Right lung (tissue), 5 donors: ENCODE measurements around the gene RPL38. TPM values are rescaled to one million over a fixed set of nuclear protein-coding genes. Genes with fewer than 3 reads are reported as not detected.

Source experiments
- DNase-seq, 2 donors: peaks; one replicate each; pipeline ENCODE4 v3.0.0-alpha.2; 2013
- polyA plus RNA-seq, 5 donors: library from polyadenylated mRNA; unstranded; fragments of 120-200 nt; gene quantifications; one replicate each; pipeline versions ENCODE4 v1.2.1 to v1.2.3, GENCODE V29; 2013; ENCODE audit warnings: inconsistent platforms in 1 of 5, low replicate concordance in 1 of 5; ENCODE audit not compliant: insufficient read length in 5 of 5, insufficient read depth in 1 of 5

RPL38 gene
- polyA plus RNA-seq, 5 donors: 1,191 to 1,565 (median 1,307) TPM

- no peak for DNase-seq
Observed at GRCh38 chr17:74244128-74244527, 40.6 kb downstream of the RPL38 start.

DNA sequence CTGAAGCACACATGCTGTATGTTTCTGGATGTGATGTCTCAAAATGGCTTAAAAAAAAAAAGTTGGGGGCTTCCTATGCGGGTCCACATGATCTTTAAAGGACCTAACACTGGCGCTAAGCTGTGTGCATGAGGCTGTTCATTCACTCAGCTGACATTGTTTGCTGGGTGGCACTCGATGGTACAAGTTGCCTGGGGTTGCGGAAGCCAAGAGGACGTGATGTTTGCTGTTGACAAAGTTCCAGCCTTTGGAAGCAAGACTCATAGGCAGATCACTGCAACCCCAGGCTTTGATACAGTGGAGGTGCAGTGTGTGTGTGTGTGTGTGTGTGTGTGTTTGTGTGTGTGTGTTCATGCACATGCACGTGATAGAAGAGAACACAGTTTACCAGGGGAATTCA lies 41.1 kb downstream of the RPL38 start:
- no peak for DNase-seq

GRCh38 chr17:74245145-74245831 lies 41.8 kb downstream of the RPL38 start:
- DNase-seq: no peak

- DNase-seq: no peak
Observed at GRCh38 chr17:74245871-74246270, 42.4 kb downstream of the RPL38 start.

- DNase-seq: no peak
Observed at GRCh38 chr17:74249590-74250270, 46.3 kb downstream of the RPL38 start.

DNA sequence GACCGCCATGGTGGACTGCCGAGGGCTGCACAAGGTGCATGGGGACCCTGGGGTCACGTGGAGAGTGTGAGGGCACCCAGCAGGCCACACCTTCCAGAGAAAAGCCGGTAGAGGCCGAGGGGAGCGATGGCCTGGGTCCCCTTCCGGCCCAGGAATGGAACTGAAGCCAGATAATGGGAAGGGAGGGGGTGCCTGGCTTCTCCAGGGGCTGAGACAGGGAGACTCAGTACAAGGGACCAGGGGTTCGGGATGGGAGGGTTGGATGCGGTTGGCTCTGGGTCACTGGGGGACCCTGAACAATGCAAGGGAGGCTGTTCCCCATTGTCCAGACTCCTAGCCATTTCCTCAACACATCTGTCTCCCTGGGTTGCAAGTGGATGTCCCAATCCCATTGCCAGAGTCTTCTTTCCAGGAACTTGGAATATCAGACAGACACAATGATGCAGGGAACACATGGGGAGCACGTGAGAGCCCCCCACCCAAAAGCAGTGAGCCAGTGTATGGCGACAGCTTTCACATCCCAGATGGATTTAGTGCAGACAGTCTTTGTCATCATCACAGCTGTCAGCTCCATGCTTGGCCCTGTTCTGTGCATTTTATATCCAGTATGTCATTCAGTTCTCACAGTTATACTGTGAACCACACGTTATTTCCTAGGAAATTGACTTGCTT lies 47.0 kb downstream of the RPL38 start:
- no peak for DNase-seq

DNA sequence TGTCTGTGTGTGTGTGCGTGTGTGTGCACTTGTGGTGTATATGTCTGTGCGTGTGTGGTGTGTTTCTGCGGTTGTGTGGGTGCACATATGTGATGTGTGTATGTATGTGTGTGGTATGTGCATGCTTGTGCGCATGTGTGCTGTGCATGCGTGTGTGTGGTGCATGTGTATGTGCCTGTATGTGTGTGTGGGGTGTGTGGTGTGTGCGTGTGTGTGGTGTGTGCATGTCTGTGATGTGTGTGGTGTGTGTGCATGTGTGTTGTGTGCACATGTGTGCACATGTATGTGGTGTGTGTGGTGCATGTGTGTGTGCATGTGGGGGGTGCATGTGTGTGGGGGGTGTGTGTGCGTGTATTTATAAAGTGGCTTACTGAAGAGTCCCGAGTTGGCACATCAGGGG lies 47.6 kb downstream of the RPL38 start:
- DNase-seq: no peak

DNA sequence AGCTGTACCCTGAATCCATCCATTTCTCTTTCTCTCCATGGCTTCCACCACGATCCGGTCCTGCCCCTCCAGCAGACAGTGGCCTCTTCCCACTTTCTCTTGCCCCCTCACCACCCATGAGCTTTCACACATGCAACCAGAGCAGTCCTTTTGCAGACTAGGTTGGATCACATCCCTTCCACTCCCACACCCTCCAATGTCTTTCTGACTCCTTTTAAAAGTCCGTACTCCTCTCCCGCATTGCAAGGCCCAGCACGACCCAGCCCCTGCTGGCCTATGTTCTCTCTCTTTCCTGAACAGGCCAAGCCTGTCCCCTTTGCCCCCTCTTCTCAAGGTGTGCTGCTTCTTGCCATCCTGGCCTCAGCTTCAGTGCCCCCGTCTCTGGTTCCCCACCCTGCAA lies 48.1 kb downstream of the RPL38 start:
- no peak for DNase-seq

- no peak for DNase-seq
Observed at GRCh38 chr17:74252211-74252610, 48.7 kb downstream of the RPL38 start.

GRCh38 chr17:74253036-74253435 lies 49.6 kb downstream of the RPL38 start:
- no peak for DNase-seq

DNA sequence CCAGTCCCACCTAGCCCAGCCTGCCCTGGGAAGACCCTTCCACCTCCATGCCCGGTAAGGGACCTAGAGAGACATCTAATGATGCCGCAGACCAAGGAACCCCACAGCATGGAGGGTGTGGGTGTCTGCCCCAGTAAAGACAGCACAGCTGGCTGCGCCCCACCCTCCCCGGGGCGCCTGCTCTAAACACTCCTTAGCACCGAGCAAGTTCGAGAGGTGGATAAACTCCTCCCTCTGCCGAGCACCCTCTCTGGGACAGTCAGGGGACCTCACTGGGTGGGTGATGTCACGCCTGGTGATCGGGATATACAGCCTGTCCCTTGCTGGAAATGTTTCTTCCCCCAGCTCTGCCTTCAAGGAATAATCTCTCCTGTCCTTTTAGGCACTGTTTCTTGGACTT lies 53.8 kb downstream of the RPL38 start:
- no peak for DNase-seq

GRCh38 chr17:74259667-74260524 lies 56.4 kb downstream of the RPL38 start:
- DNase-seq: no peak

Other genes starting within 250 kb of the RPL38 start
- gene TTYH2, start 9.9 kb downstream of the RPL38 start, polyA plus RNA-seq: 10 to 100 TPM; 11.7 to 27.1 (median 19.9) TPM
- 1 to 10 TPM in 4 of 5 donors, under 1 TPM in 1; 0.64 to 5.6 (median 3.5) TPM for gene DNAI2, start 70.6 kb downstream of the RPL38 start, polyA plus RNA-seq
- 1 to 10 TPM in 4 of 5 donors, under 1 TPM in 1; 0.63 to 2.6 (median 1.5) TPM for gene KIF19, start 122.5 kb downstream of the RPL38 start, polyA plus RNA-seq
- 1 to 10 TPM in 1 of 5 donors, under 1 TPM in 4; 0.67 to 1.9 (median 0.84) TPM for gene BTBD17, start 158.2 kb downstream of the RPL38 start, polyA plus RNA-seq
- gene GPR142, start 163.8 kb downstream of the RPL38 start, polyA plus RNA-seq: under 1 TPM in 3 of 5 donors, not detected in 2; 0.13 to 0.16 (median 0.15) TPM
- 10 to 100 TPM; 40.1 to 70.8 (median 51.4) TPM for gene GPRC5C, start 228.4 kb downstream of the RPL38 start, polyA plus RNA-seq